GM13977 (cell line): Measurements from ENCODE around the gene ADCY5.

Source experiments
- DNase-seq: peaks from one replicate; pipeline ENCODE4 v3.0.0; 2012; ENCODE audit warnings: low spot score
- CTCF ChIP-seq: IDR thresholded peaks from 2 replicates; pipeline ENCODE4 v1.5.1; 2012; ENCODE audit warnings: mild to moderate bottlenecking, control low read depth; ENCODE audit not compliant: insufficient read depth; ENCODE audit errors: extremely low read depth, missing control alignments
- in situ Hi-C: fragments of 300-500 bp; cut with MboI; formaldehyde crosslinking; loops from one replicate; pipeline ENCODE4 v1.12.0; 2022; ENCODE audit warnings: low sequenced_read_pairs, low pct_unique_long_range_greater_than_20kb, mixed read lengths, inconsistent platforms; ENCODE audit not compliant: unreplicated experiment

ADCY5 gene

GRCh38 chr3:123385499-123385898 is 63.4 kb downstream of the ADCY5 start:
- no peak for DNase-seq
- no peak for TF ChIP-seq CTCF
- in situ Hi-C loops, result no loop called here

- no peak for TF ChIP-seq CTCF
- DNase-seq, result no peak
- in situ Hi-C loops, result no loop called here
Measured at GRCh38 chr3:123385001-123385401, 63.9 kb downstream of the ADCY5 start.

GRCh38 chr3:123384256-123384655 is 64.6 kb downstream of the ADCY5 start:
- DNase-seq, result no peak
- in situ Hi-C loops, result no loop called here
- TF ChIP-seq CTCF, result no peak

GRCh38 chr3:123383091-123384053 is 65.5 kb downstream of the ADCY5 start:
- no peak for DNase-seq
- no peak for TF ChIP-seq CTCF
- in situ Hi-C loops, result no loop called here

- in situ Hi-C loops, result no loop called here
- no peak for DNase-seq
- TF ChIP-seq CTCF, result no peak
Measured at GRCh38 chr3:123380261-123380660, 68.6 kb downstream of the ADCY5 start.

- TF ChIP-seq CTCF, result no peak
- no peak for DNase-seq
- in situ Hi-C loops, result no loop called here
Measured at GRCh38 chr3:123379041-123379830, 69.7 kb downstream of the ADCY5 start.
